ENCODE measurements around the gene SLC49A3.

Gene SLC49A3

DNA sequence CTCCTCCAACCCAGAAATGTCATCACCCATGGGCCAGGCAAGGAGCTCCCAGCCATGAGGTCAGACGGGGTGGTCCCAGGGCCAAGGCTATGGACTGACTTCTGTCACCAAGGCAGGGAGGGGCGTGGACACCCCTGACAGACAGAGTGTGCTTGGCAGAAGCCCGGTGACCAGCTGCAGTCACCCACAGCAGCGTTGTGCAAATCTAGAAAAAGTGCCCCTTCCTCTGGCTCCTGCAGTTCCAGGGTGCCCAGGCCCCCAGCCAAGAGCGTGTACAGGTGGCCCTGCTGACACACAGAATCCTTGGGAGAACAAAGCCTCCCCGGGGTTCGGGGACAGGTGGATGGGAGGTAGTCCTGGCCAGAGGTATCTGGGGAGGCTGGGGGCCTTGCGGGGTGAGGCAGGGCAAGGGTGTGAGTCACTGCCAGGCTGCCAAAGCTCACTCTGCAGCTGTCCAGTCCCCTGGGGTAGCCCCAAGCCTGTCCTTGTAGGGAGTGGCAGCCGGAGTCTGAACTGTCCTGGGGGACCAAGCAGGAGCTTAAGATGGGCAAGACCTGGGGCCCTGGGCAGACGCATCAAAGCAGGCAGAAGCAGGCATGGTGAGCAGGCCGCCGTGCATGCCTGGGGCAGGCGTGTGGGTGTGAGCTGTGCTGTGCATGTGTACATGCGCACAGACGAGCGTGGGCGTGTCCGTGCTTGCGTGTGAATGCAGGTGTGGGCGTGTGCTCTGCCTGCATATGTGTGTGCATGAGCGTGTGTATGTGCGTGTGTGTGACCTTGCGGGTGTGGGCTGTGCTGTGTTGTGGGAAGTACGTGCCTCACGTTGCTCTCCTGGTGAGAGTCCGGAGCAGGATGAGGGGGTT lies 11.3 kb downstream of the SLC49A3 start:
- TF ChIP-seq TAF1 (IDR thresholded peaks at IDR 0.05; ENCODE audit: borderline replicate concordance, insufficient read depth, low read length) (no peak), SIN3A (IDR thresholded peaks at IDR 0.05; ENCODE audit: borderline replicate concordance, insufficient read depth, low read length) (no peak), POLR2AphosphoS5 (IDR thresholded peaks at IDR 0.05; ENCODE audit: low read depth, low read length) (no peak), FOXP2 (optimal IDR thresholded peaks at IDR 0.05; ENCODE audit: borderline replicate concordance, extremely low read depth, extremely low read length, insufficient read depth) (no peak)
- TF ChIP-seq, protein P1, sequence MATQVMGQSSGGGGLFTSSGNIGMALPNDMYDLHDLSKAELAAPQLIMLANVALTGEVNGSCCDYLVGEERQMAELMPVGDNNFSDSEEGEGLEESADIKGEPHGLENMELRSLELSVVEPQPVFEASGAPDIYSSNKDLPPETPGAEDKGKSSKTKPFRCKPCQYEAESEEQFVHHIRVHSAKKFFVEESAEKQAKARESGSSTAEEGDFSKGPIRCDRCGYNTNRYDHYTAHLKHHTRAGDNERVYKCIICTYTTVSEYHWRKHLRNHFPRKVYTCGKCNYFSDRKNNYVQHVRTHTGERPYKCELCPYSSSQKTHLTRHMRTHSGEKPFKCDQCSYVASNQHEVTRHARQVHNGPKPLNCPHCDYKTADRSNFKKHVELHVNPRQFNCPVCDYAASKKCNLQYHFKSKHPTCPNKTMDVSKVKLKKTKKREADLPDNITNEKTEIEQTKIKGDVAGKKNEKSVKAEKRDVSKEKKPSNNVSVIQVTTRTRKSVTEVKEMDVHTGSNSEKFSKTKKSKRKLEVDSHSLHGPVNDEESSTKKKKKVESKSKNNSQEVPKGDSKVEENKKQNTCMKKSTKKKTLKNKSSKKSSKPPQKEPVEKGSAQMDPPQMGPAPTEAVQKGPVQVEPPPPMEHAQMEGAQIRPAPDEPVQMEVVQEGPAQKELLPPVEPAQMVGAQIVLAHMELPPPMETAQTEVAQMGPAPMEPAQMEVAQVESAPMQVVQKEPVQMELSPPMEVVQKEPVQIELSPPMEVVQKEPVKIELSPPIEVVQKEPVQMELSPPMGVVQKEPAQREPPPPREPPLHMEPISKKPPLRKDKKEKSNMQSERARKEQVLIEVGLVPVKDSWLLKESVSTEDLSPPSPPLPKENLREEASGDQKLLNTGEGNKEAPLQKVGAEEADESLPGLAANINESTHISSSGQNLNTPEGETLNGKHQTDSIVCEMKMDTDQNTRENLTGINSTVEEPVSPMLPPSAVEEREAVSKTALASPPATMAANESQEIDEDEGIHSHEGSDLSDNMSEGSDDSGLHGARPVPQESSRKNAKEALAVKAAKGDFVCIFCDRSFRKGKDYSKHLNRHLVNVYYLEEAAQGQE (IDR thresholded peaks at IDR 0.05; ENCODE audit: insufficient read depth in 1 of 2, low read depth in 2 of 2, low read length in 2 of 2): no peak

- TF ChIP-seq SIN3A (IDR thresholded peaks at IDR 0.05; ENCODE audit: borderline replicate concordance, insufficient read depth, low read length) (no peak), POLR2AphosphoS5 (IDR thresholded peaks at IDR 0.05; ENCODE audit: low read depth, low read length) (no peak), TAF1 (IDR thresholded peaks at IDR 0.05; ENCODE audit: borderline replicate concordance, insufficient read depth, low read length) (no peak), FOXP2 (optimal IDR thresholded peaks at IDR 0.05; ENCODE audit: borderline replicate concordance, extremely low read depth, extremely low read length, insufficient read depth) (no peak)
- TF ChIP-seq, protein P1 (IDR thresholded peaks at IDR 0.05; ENCODE audit: insufficient read depth in 1 of 2, low read depth in 2 of 2, low read length in 2 of 2): no peak
Observed at GRCh38 chr4:676871-677235, 12.1 kb downstream of the SLC49A3 start.

- TF ChIP-seq POLR2AphosphoS5 (IDR thresholded peaks at IDR 0.05; ENCODE audit: low read depth, low read length) (peak; percentile 42; the same call in 1 of the 2 replicates), FOXP2 (optimal IDR thresholded peaks at IDR 0.05; ENCODE audit: borderline replicate concordance, extremely low read depth, extremely low read length, insufficient read depth) (no peak)
Observed at GRCh38 chr4:675980-676870, 12.7 kb downstream of the SLC49A3 start.

DNA sequence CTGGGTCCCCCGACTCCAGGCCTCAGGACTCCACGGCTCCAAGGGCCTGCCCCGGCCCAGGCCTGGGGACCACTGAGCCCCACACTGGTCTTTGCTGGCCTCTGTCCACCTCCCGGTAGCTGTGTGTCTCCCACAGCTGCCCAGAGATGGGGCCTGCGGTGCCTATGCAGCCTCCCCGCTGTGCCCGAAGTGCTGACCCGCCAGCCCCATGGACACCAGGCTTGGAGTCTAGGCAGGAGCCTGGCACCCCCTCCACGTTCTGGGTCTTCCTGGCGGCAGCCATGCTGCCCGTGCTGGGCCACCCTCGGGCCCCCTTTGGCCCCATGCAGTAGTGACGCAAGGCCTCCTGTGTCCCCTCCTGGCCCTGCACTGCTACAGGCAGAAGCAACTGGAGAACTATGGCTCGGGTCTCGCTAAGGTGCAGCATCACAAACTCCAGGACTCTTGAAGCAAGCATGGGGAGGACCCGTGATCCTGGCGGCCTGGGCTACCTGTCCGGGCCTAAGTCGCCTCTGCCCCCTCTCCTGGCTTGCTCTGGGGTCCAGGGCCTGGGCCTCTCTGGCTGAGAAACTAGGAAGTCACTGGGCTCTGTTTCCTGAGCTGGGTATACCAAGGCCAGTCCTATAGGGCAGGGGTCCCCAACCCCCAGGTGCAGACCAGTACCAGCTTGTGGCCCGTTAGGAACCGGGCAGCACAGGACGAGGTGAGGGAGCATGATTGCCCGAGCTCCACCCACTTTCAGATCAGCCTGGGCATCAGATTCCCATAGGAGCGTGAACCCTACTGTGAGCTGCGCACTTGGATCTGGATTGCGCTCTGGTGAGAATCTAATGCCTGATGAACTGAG lies 13.7 kb downstream of the SLC49A3 start:
- TF ChIP-seq POLR2AphosphoS5 (IDR thresholded peaks at IDR 0.05; ENCODE audit: low read depth, low read length) (no peak), SIN3A (IDR thresholded peaks at IDR 0.05; ENCODE audit: borderline replicate concordance, insufficient read depth, low read length) (no peak), TAF1 (IDR thresholded peaks at IDR 0.05; ENCODE audit: borderline replicate concordance, insufficient read depth, low read length) (no peak), FOXP2 (optimal IDR thresholded peaks at IDR 0.05; ENCODE audit: borderline replicate concordance, extremely low read depth, extremely low read length, insufficient read depth) (no peak)
- TF ChIP-seq, protein P1 (IDR thresholded peaks at IDR 0.05; ENCODE audit: insufficient read depth in 1 of 2, low read depth in 2 of 2, low read length in 2 of 2): no peak

Data from PFSK-1 (cell line).